Cardiac septum (tissue), 1 donor: ENCODE data around the gene NEMP1. TPM values are rescaled to one million over a fixed set of nuclear protein-coding genes. Genes with fewer than 3 reads are reported as not detected.

Experiments used
- DNase-seq: peaks from one replicate; pipeline ENCODE4 v3.0.0-alpha.2; 2020; ENCODE audit warnings: low spot score
- intact Hi-C: fragments of 100-400 bp; cut with DNase I; formaldehyde crosslinking; loops from one replicate; pipeline ENCODE4 v1.14.0; 2022
- total RNA-seq: library from RNA; stranded (reverse); fragmentation: NEBNext Ultra II Directional; extraction: Animal tissue kit (Norgen Biotek cat#: 25700); gene quantifications from one replicate; pipeline ENCODE4 v1.2.1, GENCODE V29; 2021
- donor health status: DM: no; HTN: no; CAD: no.

Gene NEMP1
- total RNA-seq, 1 donor from 2014 or later, result 2.4 TPM

DNA sequence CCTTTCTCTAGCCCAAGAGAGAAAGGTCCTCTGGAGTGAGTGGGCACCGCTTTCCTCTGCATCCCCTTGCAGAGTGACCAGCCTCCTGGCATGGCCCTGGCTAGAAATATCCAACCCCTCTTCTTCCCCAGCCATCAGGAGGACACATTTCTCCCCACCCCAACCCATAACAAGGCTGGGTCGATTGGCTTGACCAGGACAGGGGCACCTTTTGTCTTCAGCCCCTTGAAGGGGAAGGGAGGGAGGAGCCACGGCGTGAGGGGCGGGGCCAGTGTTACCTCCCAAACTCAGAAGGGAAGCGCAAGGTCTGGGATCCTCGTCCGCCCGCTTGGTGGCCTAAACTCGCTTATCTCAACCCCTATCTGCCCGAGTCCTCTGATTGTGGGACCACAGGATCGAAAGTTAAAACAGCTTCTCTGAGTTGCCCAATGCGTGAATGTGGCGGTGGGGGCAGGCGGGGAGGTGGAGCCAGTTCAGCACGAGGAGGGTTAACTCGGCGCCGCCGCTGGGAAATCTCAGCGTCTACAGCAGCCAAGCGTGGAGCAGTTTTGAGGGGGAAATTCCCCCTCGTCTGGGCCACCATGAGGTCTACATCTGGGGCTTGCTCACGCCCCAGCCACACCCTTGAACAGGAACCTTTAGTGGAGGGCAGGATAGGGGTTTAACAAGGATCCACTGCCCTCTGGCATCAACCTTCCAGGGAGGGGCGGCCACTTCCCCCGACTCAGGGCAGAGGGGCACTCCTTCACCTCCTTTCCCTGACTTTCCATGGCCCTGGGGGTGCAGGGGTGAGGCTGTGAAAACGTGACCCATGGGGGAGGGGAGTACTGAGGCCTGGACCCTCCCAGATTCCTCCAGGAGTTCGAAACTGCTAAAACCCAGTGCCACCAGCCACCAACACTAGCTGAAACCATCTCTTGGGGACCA lies 31.8 kb upstream of the NEMP1 start:
- intact Hi-C loops, result loop anchor here (1.0 to 5.0 kb wide), 2 partner anchors 22 to 103 kb away; partner anchors contain the start of gene ZBTB39
- DNase-seq, result peak; percentile 88

DNA sequence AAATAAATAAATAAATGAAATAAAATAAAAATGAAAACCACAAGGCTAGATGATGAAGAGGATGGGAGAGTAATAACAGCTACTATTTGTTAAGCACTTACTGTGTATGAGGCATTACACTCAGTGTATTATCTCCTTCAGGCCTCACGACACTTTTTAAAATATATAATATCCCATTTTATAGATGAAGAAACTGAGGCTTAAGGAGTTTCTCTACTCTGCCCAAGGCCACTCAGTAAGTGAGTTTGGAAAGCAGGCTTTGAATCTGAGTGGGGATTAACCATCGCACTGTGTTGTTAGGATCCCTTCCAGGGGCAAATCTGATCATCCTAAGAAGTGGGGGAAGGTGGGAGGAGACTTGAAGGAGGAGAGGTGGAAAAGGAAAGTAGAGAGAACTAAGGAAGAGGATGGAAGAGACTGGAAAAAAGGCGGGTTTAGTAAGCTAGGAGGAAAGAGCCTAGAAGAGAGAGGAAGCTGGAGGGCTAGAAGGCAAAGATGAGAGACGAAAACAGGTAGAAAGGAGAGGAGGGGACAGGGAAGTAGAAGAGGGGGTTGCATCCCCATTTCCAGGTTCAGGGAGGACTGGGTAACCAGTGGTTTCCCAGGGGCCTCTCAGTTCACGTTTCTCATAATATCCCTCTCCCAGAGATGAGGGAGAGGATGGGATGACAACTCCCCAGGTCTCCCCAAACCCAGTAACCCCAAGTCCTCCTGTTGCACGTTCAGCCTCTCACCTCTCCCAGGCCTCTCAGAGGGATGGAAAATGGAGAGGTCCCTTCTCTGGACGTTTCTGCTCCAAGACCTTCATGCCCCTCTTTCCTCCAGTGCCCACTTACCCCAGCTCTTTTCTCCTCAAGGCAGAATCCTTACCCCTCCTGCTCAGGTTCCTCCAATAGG lies 30.9 kb upstream of the NEMP1 start:
- no peak for DNase-seq
- intact Hi-C loops, result loop anchor here (5.0 kb wide), 1 partner anchor 102 kb away; the partner anchor contains the start of gene ZBTB39

DNA sequence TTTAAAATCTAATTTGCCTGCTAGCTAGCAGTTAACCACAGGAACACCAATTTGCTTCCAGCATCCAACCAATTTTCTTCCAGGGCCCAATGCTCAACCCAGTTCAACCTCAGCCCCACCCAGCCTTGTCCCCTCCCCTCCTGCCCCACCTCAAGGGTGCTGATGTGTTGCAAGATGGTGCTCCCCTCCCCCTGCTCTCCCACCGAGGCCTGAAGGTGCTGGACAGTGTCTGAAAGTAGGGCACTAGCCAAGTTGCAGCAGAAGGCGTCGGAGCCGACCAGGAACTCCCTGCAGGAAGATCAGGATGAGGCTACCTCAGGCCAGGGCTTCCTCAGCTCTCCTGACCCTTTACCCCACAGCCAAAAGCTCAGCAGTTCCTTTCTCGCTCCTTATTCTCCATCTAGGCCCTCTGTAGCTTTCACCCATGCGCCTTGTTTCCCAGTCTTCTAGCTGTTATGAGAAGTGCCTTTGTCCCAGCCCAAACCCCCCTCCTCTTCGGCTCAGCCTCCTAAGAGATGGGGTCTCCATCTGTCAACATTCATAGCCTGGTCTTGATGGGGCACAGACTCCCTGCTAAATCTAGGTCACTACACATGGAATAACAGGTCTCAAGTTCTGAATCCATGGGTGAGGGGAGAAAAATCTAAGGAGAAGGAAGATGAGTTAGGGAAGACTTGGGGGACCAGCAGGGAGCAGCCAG lies 29.0 kb upstream of the NEMP1 start:
- DNase-seq, result peak; percentile 56
- intact Hi-C loops, result no loop called here

DNA sequence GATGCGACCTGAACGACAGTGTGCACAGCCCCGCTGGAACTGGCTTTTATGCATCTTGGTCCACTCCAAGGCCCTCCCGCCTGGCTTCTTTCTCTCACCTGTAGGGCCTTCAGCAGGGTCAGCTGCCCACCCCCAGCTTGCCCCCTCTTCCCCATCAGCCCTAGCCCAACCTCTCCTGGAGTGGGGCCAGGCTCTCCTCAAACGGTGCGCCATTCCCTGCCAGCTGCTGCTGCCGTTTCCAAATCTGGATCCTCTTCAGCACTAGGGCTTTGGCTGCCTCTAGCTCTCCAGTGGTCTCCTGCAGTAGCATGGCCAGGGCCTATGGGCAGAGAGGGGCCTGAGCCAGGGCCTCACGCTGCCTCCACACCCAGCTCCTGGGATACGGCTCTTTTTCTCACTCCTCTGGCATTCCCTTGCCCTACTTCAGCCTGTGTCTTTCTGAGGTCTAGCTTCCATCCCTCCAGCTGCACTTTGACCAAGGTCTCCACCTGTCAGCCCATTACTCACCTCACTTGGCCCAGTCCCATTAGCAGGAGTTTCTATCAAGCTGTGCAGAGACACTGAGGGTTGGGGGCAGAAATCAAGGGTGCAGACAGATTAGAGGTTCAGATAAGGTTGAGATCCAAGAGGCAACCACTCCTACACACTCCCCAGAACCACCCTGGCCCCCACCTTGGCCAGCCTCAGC lies 27.6 kb upstream of the NEMP1 start:
- peak; percentile 38 for DNase-seq
- intact Hi-C loops, result no loop called here

DNA sequence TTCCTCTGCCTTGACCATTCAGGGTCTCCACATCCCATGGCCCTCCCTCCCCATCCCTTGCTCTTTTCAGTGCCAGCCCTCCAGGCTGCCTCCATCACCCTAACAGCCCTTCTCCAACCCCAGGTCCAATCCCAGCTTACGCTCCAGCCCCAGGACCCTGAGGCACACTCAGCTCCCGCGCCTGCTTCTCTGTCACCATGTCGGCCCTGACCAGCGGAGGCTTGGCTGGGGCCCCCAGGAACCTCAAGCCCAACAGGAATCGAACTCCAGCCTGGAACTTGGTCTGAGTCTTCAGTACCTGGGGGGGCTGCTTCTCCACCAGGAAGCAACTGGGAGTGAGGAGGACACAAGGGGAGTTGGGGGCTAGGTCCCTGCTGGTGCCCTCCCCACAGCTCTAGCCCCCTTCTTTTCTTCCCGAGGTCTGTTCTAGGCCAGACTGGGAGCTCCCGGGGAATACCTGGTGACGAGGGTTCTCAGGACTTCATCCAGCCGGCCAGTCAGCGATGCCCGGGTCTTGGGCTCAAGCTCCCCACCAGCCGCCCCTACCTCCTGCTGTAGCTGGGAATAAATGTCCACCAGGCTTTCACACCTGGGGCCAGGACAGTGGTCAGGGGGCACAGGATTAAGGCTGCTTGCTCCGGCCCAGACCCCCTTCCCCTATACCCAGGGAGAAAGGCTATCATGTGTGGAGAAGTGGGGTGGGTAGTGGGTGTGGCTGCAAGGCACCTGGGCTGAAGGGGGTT lies 26.6 kb upstream of the NEMP1 start:
- intact Hi-C loops, result no loop called here
- peak; percentile 44 for DNase-seq

DNA sequence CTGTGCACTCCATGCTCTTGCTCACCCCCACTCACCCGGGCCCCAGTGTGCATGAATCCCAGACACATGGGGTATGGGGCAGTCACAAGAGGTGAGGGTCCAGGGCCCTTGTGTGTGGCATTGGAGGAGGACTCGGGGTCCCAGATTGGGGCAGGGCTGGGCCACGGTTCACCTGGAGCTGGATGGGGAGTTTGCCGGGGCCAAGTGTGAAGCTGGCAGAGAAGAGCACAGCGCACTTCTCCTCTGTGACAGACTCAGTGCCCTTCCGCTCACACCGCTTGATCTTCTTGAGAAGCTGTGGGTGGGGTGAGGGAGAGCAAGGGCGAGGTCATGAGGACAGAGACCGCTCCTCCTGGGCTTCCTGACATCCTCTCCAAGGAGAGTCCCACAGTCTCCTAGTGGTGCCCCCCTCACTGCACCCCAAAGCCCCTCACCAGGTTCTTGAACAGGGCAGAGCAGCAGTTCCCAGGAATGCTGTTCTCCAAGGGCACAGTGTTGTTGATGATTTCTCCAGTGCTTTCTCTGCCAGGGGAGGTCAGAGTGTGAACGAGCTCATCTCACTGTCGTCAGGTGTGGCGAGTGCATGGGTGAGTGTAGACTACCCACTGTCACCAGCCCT lies 25.8 kb upstream of the NEMP1 start:
- intact Hi-C loops, result no loop called here
- DNase-seq, result peak; percentile 53

DNA sequence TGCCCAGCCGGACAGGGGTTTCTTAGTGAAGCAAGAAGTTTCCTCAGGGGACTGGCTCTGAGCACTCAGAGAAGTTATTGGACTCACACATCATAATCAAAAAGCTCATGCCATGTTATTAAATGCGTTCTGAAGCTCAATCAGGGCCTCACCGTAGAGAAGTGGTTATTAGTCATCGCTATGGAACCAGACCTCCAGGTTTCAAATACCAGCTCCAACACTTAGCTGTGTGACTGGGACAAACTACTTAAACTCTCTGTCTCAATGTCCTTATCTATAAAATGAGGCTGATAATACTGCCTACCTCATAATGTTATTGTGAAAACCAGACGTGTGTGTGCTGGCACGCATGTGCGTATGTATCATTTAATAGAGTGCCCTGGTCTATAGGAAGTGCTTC lies 25.3 kb upstream of the NEMP1 start:
- intact Hi-C loops, result no loop called here
- DNase-seq, result peak; percentile 2

DNA sequence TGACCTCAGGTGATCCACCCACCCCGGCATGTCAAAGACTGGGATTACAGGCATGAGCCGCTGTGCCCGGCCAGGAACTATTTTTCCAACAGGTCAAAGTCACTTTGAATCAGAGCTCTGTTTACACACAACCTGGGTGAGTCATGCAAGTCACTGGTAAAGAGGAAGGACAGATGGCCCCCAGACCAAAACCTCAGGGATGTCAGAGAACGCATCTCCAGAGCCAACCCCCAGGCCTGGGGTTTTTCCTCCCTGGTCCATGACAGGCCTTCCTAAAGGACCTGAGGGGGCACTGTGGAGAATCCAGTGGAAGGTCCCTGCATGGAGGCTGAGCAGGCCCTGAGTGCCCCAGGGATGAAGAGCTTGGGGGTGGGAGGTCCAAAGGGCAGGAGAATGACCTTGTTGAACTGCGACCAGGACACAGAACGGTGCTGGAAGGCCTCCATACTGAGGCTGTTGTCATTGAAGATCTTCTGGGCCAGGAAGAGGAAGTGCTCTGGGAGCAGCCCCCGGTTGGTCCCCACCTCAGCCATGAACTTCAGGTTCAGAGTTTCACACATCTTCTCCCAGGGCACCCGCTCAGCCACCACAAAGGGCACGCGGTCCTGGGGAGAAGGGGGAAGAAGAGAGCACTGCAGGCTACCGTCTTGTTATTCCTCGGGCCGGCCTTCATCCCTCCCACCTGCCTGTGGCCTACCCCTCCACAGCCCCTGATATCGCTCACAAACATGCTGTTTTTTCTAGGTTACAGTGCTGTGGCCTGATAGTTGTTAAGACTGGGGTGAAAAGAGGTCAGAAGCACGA lies 23.5 kb upstream of the NEMP1 start:
- intact Hi-C loops, result no loop called here
- peak; percentile 71 for DNase-seq

DNA sequence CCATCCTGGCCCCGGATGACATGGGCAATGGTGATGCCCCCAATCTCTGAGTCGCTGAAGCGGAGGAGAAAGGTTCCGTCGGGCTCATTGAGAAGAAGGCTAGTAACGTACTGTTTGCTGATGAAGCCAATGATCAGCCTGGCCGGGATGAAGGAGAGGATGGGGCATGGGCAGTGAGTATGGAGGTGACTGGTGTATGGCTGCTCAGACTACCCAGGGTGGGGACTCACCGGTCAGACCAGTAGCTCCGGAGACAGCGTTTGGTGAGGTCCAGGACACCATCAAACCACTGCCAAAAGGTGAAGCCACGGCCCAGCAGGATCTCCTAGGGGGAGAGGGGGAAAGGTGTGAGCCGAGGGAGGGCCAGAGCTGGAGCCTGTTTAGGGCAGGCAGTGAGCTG lies 21.2 kb upstream of the NEMP1 start:
- intact Hi-C loops, result no loop called here
- no peak for DNase-seq

DNA sequence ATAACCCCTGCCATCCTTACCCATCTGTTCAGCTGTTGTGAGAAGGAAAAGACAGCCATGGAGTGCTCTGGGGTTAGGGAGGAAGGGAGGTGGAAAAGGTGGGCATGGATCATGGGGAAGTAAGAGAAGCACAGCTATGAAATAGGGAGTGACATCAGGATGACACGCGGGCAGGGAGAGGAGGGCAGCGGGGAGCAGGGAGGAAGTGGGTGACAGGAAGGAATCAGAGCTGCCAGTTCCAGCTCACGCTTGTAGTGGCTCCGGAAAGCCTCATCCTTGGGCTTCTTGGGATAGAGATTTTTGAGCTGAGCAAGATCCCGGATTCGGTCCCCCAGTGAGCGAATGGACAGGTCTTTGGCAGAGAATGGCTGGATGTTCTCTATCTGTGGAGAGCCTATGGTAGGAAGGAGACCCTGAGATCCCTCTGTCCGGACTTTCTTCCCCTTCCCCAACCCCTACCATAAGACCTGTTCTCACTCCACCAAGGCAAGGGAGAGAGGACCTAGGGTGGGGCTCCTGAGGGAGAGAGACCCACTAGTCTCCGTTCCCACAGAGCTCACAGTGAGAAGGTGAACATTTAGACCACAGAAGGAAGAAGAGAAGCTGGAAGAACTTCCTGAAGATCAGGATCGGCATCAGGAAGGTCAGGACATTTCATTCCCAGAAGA lies 20.6 kb upstream of the NEMP1 start:
- intact Hi-C loops, result no loop called here

DNA sequence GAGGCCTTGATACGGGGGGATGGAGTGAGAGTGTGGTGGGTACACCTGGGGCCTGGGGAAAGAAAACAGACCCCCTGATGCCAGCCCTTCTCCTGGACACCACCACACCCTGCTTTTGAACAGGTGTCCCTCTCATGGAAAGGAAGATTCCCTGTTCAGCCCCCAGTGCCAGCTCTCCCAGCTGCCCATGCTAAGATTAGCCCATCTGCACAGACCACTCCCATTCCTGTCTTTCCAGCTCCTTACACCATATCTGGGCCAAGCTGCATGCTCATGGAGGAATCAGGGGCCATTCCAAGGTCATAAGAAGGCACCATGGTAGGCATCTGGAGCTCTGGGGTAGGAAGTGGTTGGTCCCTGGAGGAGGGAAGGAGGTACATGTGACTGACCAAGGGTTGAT lies 20.0 kb upstream of the NEMP1 start:
- DNase-seq, result peak; percentile 43
- intact Hi-C loops, result no loop called here

More for the DNA sequence above, 20.6 kb upstream of the NEMP1 start:
- DNase-seq, result no peak

DNA sequence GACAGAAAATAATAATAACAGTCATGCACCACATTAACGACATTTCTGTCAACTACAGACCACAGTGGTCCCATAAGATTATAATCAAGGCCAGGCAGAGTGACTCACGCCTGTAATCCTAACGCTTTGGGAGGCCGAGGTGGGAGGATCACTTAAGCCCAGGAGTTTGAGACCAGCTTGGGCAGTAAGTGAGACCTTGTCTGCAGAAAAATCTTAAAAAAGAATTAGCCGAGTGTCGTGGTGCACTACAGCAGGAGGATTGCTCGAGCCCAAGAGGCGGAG lies 18.9 kb upstream of the NEMP1 start:
- peak; percentile 22 for DNase-seq
- intact Hi-C loops, result no loop called here

DNA sequence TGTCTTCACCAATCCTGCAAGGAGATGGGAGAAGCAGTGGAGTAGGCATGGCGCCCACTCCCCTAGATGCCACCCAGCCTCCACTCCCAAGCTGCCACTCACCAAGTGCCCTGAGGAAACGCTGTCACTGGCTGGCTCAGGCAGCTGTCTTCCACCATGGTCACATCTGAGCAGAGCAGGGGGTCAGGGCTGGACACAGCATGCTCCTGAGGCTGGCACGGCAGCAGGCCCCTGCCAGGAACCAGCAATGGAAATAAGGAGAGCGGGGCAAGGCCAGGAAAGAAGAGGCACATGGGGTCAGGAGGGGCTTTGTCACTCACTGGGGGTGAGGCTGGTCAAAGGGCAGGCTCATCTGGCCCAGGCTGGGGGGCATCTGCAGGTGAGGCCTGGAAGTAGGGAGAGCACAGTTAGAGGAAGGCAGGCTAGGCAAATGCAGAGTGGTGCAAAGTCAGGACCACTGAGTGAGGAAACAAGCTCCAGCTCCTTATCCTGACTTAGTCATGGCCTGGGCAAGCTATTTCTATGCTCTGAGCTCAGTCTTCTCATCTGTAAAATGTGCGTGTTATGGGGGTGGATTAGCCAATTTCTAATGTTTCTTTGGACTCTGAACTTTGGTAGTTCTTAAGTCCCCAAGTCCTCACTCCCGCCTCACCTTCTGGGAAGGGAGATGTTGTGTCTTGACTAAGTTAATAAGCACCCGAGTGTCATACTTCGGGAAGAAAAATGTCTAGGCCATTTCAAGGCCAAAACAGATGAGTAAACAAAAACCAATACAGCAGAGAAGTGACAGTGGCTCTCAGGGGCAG lies 18.4 kb upstream of the NEMP1 start:
- peak; percentile 67 for DNase-seq
- intact Hi-C loops, result no loop called here

DNA sequence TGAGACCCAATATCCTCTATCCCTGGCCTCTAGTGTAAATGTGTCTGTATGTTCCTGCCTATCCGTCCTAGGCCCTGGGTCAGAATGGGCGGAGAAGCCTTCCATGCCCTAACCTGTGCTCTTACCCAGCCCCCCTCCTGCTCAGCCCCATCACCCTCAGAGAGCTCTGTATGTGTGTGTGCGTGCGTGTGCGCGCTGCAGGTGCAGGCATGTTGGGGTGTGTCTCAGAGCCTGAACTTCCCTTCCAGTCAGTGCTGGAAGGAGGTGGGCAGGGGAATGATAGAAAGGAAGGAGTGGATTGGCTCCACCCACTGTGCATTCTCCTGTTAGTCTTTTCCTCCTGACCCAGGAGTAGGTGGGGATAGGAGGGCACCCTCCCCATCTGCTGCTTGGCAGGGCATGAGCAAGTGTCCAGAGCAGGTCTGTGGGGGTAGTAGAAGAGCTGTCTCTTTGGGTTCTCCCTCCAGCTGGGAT lies 17.5 kb upstream of the NEMP1 start:
- intact Hi-C loops, result no loop called here
- peak; percentile 67 for DNase-seq

DNA sequence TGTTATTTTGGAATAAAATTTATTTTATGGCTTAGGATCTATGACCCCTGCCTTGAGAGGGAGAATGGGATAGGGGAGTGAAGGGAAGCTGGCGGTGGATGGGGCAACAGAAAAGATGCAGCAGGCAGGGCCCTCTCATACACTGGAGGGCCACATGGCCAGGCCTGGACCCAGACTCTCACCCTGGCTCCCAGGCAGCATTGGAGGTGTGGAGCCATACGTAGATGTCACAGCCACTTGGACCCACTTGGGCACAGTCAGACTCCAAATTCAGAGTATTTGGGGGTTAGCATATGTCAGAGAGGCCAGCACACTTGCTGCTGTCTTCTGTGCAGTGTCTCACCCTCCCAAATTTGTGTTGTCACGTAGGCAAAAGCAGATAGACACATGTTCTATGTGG lies 16.8 kb upstream of the NEMP1 start:
- peak; percentile 35 for DNase-seq
- intact Hi-C loops, result no loop called here
